ENCODE measurements around the gene HMBS.

DNA sequence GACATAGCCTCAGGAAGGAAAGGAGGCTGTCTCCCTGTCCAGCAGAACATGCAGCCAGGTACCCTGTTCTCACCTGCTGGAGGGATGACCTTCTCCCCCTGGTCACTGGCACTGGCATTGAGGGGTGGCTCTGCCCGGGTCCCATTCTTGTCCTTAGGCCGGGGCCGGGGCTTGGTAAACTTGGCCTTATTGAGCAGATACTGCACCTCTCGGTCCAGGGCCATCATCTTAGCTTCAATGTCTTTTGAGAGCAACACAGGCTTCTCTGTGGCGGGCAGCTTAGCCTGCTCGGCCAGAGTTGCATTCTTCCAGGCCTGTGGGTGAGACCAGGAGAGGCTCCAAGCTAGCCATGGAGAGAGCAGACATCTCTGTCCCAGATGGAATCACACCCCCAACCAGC is 38.2 kb upstream of the HMBS start:
- TF ChIP-seq POLR2AphosphoS5 (IDR thresholded peaks at IDR 0.05), result no peak
- no peak for TF ChIP-seq CTCF (IDR thresholded peaks at IDR 0.05)
